ENCODE measurements around the gene SURF4. TPM values are rescaled to one million over a fixed set of nuclear protein-coding genes. Genes with fewer than 3 reads are reported as not detected.

The SURF4 gene
- total RNA-seq, 4 donors from 2014 or later: 141 to 266 (median 230) TPM

DNA sequence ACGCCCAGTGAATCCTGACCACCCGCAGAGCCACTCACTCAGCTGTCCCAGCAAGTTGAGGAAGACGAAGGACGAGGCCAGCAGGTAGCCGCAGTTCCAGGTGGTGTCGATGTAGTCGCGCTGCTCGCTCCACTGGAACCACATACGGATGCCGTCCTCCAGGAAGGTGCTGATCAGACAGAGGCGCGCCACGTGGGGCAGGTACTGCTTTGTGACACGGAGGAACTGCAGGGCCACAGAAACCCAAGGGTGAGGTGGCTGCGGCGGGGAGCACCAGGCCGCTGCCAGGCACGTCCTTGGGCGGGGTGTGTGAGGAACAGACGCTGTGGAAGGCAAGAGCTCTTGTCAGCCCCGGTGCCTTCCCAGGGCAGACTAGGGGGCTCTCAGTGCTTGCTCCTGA, 8.6 kb downstream of the SURF4 start:
- ATAC-seq (ENCODE audit: low FRiP score) (no peak), DNase-seq (ENCODE audit: low spot score) (no peak)
- TF ChIP-seq, protein P1, sequence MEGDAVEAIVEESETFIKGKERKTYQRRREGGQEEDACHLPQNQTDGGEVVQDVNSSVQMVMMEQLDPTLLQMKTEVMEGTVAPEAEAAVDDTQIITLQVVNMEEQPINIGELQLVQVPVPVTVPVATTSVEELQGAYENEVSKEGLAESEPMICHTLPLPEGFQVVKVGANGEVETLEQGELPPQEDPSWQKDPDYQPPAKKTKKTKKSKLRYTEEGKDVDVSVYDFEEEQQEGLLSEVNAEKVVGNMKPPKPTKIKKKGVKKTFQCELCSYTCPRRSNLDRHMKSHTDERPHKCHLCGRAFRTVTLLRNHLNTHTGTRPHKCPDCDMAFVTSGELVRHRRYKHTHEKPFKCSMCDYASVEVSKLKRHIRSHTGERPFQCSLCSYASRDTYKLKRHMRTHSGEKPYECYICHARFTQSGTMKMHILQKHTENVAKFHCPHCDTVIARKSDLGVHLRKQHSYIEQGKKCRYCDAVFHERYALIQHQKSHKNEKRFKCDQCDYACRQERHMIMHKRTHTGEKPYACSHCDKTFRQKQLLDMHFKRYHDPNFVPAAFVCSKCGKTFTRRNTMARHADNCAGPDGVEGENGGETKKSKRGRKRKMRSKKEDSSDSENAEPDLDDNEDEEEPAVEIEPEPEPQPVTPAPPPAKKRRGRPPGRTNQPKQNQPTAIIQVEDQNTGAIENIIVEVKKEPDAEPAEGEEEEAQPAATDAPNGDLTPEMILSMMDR (IDR thresholded peaks at IDR 0.05): no peak

GRCh38 chr9:133366435-133366834, 9.4 kb downstream of the SURF4 start:
- ATAC-seq (ENCODE audit: low FRiP score) (no peak), DNase-seq (ENCODE audit: low spot score) (no peak)
- TF ChIP-seq, protein P1 (IDR thresholded peaks at IDR 0.05): no peak

DNA sequence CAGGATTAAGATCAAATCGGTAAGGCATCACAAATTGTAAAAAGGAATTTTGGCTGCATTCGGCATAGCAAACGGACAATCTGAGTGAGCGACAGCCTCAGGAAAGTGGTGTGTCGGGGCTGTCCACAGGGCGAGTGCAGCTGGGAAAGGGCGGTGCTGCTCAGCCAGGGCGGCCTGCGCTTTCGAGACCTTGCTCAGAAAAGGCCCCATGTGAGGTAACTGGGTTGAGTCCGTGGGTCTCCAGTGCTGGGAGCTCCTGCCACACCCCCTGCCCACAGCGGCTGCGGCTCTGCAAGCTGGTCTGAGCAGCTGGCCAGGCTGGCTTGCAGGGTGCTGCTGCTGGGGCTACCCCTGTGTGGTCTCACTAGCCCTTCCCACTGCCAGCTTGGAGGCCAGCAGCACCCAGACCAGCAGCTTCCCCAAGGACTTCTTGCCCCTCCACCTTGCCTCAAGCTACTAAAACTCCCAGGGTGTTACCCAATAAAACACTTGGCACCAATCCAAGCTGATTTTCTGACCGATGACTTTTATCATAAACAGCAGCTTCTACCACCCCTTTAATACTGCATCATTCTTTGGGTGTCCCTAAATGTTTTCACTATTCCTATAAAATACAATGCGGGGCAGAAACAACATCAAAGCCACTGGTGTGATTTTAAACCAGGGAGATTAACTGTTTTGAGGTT, 13.4 kb downstream of the SURF4 start:
- DNase-seq (ENCODE audit: low spot score): no peak
- ATAC-seq (ENCODE audit: low FRiP score): no peak
- TF ChIP-seq, protein P1 (IDR thresholded peaks at IDR 0.05): no peak

- TF ChIP-seq, protein P1 (IDR thresholded peaks at IDR 0.05): no peak
- no peak for ATAC-seq (ENCODE audit: low FRiP score)
- DNase-seq (ENCODE audit: low spot score): no peak
These were observed 14.3 kb downstream of the SURF4 start for GRCh38 chr9:133361507-133362092.

- ATAC-seq (ENCODE audit: low FRiP score) (no peak), DNase-seq (ENCODE audit: low spot score) (no peak)
- TF ChIP-seq, protein P1 (IDR thresholded peaks at IDR 0.05): no peak
These were observed 15.2 kb downstream of the SURF4 start for GRCh38 chr9:133360400-133361393.

- TF ChIP-seq, protein P1 (IDR thresholded peaks at IDR 0.05): no peak
- ATAC-seq (ENCODE audit: low FRiP score): no peak
These were observed 16.3 kb downstream of the SURF4 start for GRCh38 chr9:133359399-133360175.

More at GRCh38 chr9:133359399-133360175, 16.3 kb downstream of the SURF4 start:
- no peak for DNase-seq (ENCODE audit: low spot score)
